ENCODE measurements around the gene SYT7.
"Not testable (repeated sequence)": the region's sequence is repeated elsewhere in the genome, so short reads cannot be mapped to it uniquely, and the experiment has no call there.

Gene SYT7

GRCh38 chr11:61467602-61468001 is 113.3 kb downstream of the SYT7 start:
- DNase-seq = not testable (repeated sequence)
